Activated CD4-positive, alpha-beta T cell treated with anti-CD3 and anti-CD28 coated beads, Interleukin-2, amount 50 U/mL, for 16 hours (primary cell): ENCODE data around the gene ZNF507.
"Not testable (repeated sequence)": the region's sequence is repeated elsewhere in the genome, so short reads cannot be mapped to it uniquely, and the experiment has no call there.

Experiments used
- DNase-seq: peaks from one replicate; pipeline ENCODE4 v3.0.0-alpha.2; 2020

Gene ZNF507

DNA sequence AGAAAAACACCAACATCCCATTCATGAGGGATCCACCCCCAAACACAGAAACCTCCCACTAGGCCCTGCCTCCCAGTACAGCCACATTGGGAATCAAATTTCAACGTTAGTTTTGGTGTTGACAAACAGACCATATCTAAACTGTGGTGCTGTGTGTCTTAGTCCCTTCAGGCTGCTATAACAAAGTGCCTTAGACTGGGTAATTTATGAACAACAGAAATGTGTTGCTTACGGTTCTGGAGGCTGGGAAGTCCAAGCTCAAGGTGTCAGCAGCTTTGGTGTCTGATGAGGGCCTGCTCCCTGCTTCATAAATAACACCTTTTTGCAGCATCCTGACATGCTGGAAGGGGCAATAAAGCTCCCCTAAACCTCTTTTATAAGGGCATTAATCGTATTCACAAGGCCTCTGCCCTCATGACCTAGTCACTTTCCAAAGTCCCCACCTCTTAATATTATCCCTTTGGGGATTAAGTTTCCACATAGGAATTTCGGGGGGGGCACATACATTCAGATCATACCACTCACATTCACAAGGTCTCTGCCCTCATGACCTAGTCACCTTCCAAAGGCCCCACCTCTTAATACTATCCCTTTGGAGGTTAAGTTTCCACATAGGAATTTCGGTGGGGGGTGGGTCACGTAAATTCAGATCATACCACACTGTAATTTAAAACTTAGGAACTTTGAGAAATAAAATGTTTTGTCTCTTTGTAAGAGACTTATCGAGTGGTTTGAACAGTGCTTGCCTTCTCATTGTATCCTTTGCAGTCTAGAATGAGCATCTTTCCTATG is 27.5 kb downstream of the ZNF507 start:
- DNase-seq: no peak

DNA sequence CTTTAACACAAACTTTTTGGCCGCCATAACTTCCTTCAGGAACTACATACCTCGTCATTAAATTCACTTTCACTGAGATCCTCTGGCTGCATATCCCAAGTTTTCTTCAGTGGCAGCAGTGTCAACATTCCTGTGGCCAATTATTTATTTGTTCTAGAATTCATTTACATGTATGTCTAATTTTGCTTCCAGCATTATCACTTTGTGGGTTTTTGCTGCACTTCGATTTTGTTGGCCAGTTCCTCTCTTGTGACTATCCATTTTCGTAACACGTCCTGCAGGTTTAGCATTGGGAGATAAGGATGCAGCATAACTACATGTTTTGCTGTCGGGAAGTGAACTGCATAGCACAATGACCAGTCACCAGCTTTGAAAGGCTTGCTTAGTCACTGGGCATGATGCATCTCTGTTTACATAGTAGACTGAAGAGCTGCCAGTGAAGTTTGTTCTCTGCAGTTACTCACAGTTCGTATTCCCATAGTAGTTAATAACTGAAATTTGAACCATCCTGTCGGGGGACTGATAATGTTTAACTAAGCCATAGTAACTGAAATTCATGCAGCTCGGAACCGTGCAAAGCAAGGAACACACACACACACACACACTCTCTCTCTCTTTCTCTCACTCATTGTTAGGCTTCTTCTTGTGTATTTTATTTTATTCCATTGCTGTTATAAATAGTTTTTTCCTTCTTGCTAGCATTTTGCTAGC is 28.3 kb downstream of the ZNF507 start:
- DNase-seq: no peak

DNA sequence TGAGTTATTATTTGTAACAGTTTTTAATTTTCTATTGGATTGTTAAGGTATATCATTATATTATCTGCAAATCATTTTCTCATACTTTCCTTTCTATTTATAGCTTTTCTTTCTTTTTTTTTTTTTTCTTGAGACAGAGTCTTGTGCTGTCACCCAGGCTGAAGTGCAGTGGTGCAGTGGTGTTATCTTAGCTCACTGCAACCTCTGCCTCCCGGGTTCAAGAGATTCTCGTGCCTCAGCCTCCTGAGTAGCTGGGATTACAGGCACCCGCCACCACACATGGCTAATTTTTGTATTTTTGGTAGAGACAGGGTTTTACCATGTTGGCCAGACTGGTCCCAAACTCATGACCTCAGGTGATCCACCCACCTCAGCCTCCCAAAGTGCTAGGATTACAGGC is 29.0 kb downstream of the ZNF507 start:
- DNase-seq: not testable (repeated sequence)

DNA sequence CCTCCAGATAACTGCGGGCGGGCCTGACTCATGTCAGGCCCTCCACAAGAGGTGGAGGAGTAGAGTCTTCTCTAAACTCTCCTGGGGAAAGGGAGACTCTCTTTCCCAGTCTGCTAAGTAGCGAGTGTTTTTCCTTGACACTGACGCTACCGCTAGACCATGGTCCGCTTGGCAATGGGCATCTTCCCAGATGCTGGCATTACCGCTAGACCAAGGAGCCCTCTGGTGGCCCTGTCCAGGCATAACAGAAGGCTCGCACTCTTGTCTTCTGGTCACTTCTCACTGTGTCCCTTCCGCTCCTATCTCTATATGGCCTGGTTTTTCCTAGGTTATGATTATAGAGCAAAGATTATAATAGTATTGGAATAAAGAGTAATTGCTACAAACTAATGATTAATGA is 31.7 kb downstream of the ZNF507 start:
- not testable (repeated sequence) for DNase-seq

DNA sequence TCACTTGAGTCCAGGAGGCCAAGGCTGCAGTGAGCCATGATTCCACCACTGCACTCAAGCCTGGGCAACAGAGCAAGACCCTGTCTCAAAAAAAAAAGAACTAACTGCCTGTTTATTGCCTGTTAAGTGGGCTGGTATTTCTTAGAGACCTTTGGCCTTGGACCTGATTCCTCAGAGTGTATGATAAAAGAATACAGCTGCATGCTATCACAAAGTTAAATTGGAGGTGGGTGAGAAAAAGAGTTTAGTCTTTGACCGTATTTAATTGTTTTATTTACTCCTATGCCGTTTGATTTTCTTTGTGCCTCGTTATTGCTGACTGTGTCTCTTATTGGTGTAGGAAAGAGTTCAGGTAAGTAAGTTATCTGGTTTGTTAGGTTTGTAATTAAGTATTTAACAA is 34.9 kb downstream of the ZNF507 start:
- DNase-seq: no peak

DNA sequence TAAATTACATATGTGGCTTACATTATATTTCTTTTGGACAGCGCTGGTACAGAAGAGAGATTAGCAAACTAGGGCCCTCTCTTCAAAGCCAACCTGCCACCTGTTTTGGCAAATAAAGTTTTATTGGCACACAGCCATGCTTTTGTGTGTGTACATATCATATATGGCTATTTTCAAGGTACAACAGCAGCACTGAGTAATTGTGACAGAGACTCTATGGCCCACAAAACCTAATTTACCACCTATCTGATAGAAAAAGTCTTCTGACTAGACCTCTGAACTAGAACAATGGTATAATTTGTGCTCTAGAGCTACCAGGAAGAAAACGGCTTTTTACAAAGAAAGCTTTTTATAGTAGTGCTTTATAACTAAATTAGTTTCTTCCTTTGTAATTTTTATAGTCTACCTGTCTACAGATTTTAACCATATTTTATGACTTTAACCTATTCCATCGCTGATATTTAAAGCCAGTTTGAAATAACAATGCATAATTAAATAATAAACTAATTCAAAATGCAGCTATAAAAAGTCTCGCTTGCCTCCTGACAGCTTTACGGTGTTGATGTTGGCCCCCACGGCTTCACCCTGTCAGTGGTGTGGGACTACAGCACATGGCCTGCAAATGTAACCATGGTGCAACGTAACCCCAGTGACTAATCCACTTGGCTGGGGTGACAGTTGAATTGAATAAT is 42.4 kb downstream of the ZNF507 start:
- DNase-seq: no peak

DNA sequence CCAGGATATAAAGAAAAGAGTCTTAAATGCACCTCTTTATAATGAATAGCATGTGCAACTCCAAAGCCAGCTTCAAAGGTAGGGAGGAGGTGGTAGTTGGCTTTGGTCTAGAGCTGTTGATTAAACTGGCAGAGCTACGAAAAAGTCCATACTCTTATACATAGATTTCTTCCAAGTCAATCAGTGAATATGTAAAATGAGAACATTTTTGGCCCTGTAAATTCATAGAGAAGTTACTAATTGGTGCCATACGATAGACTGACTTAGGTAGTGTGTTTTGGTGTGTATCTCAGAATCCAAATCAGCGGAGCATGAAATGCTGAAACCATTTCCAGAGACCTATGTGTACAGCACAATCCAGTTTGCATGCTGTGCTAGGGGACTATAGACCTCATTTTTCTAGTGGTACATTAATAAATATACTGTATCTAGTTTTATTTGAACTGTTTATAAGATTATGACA is 43.0 kb downstream of the ZNF507 start:
- DNase-seq: no peak

DNA sequence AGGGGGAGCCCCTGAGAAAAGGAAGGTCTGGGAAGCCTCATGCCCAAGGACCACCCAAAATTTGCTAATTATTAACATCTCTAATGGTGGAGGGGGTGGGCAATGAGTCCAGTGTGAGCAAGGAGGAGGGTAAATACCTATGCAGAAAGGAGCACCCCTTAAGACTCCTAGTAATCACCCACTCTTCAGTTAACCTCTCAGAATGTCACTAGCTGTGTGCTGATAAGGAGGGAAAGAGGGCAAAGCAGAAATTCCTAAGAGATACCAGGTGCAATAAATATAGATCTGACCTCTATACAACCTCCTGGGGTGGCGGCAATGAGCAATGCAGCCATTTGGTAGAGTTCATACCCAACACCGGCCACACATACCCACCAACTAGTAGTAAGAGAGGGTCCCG is 47.5 kb downstream of the ZNF507 start:
- no peak for DNase-seq

DNA sequence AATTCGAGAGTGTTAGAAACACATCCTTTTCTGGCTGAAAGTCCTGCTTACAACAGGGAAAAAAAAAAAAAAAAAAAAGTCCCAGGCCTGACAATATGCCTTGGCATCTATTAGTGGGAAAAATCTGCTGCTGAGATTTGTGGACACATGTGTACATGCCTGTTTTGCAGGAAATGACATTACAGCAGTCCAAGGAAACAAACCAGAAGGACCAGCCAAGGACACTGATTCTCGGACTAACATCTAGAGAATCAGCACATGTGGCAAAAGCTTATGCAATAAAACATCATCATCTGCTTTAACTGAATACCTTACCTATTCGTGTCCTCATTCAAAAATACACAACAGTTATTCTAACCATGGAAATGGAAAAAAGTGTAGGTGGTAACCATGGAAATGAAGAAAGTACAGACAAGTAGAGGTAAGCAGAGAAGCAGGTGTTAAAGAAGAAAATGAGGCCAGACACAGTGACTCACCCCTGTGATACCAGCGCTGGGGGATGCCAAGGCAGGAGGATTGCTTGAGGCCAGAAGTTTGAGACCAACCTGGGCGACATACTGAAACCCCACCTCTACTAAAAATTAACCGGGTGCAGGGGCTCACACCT is 50.7 kb downstream of the ZNF507 start:
- DNase-seq: no peak

DNA sequence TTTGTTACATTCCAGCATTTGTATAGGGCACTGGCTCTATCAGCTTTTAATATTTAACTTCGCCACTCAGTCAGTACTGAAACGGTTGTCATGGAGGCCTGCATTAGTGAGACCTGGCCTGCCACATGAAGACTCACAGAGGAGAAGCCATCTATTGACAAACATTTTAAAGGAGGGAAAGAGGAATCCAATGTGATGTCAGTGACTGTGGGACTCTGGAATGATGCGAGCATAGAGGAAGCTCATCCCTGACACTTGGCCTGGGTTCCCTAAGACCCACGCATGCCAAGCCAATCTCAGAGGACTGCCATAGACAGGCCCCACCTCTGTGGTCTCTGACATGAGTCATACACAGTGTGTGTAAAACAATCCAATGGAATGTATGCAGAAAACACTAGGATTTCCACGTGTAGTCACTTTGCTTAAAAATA is 52.3 kb downstream of the ZNF507 start:
- DNase-seq: no peak

DNA sequence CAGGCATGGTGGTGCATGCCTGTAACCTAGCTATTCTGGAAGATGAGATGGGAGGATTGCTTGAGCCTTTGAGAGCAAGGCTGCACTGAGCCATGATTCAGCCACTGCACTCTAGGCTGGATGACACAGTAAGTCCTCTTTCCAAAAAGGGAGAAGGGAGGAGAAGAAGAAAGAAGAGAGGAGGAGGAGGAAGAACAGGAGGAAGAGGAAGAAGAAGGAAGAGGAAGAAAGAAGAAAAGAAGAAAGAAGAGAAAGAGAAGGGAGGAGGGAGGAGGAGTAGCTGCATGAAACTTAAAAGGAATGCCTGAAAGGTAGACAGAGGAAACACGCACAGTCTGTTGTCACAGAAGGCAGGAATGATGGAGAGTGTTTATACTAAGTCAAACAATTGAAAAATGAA is 56.6 kb downstream of the ZNF507 start:
- no peak for DNase-seq

DNA sequence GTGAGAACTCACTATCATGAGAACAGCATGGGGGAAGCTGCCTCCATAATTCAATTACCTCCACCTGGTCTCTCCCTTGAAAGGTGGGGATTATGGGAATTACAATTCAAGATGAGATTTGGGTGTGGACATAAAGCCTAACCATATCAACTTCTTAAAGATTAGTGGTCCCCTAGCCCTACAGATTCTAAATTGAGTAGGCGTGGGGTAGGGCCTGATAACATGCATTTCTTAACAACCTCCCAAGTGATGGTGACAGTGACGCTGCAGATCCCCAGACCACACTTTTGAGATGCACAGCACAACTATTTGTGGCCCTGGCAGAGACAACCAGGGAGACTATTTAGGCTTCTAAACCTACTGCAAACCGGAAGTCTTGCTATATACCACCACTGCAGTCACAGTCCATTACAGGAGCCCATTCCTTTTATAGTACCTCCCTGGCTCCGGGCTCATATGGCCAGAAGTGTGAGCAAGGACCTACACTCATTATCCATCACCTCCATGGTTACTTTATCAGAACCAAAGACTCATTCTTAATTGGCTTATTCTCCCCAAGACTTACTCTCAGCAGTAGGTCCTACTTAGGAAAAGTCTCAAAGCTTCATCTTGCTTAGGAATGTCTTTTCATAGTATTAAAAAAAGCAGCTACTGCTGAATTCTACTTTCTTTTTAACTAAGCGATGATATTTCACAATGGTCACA is 58.0 kb downstream of the ZNF507 start:
- DNase-seq: no peak

DNA sequence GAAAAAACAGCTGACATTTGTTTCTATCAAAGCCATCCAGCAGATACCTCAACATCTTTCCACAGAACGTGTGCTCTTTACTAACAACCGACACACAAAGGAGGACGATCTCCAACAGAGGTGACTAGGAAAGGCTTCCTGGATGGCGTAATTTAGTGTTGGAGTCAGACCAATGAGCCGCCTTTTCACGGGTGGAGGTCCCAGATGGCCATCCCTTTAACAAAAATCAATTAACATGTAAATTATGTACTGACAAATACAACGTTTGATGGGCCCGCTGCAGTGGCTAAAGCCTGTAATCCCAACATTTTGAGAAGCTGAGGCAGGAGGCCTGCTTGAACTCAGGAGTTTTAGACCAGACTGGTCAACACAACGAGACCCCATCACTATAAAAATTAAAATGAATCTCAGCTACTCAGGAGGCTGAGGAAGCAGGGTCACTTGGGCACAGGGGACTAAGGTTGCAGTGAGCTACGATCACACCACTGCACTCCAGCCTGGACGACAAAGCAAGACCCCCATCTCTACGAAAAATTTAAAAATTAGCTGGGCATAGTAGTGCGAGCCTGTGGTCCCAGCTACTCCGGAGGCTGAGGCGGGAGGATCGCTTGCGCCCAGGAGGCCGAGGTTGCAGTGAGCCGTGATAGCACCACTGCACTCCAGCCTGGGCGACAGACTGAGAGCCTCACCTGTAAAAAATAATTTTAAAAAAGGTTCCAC is 59.0 kb downstream of the ZNF507 start:
- no peak for DNase-seq

DNA sequence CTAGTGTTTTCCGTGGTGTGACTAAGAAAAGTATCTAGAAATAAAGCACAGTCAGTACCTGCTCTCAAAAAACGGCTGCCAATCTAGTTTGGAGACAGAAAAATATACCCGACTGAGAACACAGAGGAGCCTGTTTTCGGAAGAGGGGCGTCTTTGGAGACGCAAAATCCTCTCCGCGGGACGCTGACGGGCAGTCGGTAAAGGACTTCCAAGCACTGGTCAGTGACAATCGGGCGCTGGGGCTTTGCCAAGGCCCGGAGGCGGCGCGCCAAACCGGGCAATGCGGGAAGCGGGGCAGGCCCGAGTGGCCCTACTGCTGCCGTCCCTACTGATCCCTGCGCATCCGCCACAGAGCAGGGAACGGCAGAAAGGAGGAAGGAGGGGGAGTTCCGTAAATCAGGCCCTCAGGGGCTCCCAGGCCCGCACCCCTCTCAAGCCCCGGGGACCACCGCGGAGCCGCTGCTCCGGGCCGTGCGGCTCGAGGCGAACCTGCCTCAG is 59.6 kb downstream of the ZNF507 start:
- no peak for DNase-seq

DNA sequence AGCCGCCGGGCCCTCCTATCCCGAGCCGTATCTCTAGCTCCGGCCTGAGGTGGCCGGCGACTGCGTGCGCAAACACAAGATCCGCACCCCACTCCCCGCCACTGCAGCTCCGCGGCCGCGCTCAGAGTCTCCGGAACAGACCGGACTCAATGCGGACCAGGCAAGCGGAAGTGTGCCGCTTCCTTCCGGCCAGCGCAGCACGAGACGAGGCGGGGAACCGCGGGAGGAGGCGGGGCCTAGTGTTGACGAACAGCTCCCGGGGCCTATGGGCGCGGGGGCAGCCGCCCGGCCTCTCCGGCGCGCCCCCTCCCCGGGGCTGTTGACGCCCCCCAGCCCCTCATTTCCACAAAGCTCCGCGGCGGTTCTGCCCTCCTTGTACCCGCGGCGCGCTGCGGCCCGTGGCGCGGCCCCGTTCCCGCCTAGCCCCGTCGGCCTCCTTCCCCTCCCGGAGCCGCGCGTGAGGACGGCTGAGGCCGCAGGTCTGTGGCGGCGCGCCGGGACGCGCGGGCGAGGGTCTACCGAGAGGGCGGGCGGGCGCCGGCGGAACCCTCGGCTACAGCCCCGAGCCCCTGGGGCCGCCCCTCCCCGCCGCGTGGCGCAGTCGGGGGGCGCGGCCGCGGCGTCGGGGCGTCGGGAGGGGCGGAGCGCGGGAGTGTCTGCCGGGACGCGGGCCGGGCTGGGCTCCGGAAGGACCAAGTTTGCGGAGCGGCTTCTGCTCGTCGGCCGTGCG is 60.2 kb downstream of the ZNF507 start, which contains the start of gene DPY19L3:
TSS of gene DPY19L3 (plus strand) at position 340 of the 730 bp plus-strand sequence. CDS start 2,484 bp downstream, outside the sequence.
- DNase-seq: peak; percentile 95

DNA sequence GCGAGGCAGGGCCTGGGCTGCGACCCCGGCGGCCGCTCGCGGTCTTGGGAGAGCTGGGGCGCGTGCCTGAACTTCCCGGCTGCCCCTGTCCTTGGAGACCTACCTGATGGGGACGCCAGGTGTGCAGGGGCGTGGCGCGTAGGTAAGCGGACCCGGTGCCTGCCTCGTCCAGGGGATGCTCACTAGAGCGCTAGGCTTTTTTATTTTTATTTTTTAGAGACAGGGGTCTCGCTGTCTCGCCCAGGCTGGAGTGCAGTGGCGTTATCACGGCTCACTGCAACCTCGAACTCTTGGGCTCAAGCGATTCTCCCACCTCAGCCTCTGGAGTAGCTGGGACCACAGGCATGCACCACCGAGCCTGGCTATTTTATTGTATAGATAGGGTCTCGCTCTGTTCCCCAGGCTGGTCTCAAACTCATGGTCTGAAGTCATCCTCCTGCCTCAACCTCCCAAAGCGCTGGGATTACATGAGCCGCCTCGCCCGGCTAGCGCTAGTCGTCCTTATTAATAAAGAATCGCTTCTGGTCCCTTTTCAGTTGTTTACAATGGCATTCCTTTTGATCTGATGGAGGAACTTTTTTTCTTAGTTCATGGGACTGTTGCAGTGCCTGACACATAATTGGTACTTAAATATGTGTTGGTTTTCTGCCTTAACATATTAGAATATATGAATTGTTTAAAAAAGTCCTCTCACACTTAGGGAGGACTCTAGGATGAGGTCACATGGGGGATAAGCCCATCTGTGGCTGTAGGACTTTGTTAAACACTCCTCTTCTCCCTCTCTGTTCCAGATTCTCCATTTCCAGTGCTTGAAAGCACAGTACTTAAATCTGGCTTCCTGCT is 61.0 kb downstream of the ZNF507 start:
- no peak for DNase-seq

DNA sequence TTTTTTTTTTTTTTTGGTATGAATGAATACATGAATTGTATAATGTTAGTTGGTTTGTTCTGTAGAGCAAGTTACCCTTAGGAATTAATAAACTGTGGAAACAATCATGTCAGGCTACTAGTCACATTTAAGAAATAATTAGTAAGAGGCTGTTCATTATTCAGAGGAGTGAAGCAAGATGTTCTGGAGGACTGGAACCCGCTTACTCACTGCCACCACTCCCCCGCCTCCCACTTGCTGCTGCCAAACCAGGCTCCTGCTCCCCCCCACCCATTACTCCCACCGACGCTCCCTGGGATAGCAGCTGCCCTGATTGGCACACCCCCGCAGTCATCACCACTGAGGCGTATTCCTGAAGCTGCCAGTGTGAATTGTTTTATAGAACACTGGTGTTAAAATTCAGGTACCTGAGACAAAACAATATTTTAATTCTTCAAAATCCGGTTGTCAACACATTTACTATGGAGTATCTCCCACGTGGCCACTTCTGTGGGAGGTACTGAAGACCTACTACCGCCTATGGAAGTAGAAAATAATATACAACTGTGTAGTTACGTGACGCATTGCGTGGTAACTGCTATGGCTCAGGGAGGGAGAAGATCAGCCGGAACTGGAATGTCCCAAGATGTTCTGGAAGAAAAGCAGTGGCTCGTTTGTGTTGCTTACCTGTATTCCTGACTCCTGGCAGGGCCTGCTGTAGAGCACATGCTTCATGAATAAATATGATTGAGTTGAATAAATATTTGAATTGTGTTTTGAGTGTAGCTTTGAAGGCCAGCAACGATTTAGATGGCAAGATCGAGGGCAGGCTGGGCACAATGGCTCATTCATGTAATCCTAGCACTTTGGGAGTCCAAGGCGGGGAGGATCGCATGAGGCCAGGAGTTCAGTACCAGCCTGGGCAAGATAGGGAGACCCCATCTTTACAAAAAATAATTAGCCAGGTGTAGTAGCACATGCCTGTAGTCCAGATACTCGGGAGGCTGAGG is 61.9 kb downstream of the ZNF507 start:
- DNase-seq: no peak

DNA sequence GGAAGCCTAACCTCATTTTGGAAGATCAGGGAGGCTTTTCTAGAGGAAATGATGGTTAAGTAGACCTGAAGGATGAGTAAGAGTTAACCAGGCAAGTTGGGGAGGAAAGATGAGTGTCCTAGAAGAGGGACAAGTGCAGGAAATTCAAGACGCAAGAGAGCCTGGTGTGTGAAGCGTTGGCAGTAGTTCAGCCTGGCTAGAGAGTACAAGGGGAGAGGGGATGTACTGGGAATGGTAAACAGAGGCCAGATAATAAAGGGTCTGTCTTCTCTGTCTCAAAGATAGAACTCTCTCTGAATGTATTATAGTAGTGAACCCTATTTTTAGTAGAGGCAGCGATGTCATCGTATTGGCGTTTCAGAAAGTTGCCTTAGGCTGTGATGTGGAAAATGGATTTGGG is 69.8 kb downstream of the ZNF507 start:
- DNase-seq: no peak

DNA sequence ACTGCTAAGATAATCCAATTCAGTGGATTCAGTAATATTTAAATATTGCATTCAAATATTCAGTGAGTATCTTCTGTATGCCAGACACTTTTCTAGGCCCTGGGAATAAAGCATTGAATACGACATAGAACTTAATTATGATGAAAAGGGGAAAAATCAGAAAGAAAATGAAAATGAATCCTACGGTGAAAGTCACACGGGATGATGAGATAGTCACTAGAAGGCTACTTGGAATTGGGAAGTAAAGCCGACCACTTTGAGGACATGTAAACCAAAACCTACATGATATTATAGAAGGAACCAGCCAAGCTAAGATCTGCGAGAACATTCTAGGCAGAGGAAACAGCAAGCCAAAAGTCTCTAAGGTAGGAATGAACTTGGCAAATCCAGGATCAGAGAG is 70.3 kb downstream of the ZNF507 start:
- no peak for DNase-seq
